HEK293T (cell line): Measurements from ENCODE around the gene SPATA21.

Source experiments
- CTCF ChIA-PET: fragments of 350-600 bp; formaldehyde crosslinking; extraction: SDS; loops from one replicate; lab custom pipeline; 2021; ENCODE audit warnings: antibody characterized with exemption, inconsistent platforms; lab: Yijun Ruan, JAX
- POLR2A ChIA-PET: fragments of 350-600 bp; formaldehyde crosslinking; extraction: SDS; loops from one replicate; lab custom pipeline; 2020; ENCODE audit warnings: antibody characterized with exemption, inconsistent platforms; lab: Yijun Ruan, JAX
- DNase-seq: peaks from one replicate; pipeline ENCODE4 v3.0.0; 2012; ENCODE audit warnings: mixed read lengths; ENCODE audit errors: extremely low spot score
- ARNT ChIP-seq: fragments of 450-650 bp; IDR thresholded peaks from 2 replicates; pipeline ENCODE4 v1.6.1; 2017; ENCODE audit warnings: mild to moderate bottlenecking
- BHLHE40 ChIP-seq: fragments of 450-650 bp; IDR thresholded peaks from 2 replicates; pipeline ENCODE4 v1.6.1; 2016; ENCODE audit warnings: mild to moderate bottlenecking, moderate library complexity, borderline replicate concordance
- CTBP1 ChIP-seq: fragments of 450-650 bp; IDR thresholded peaks from 2 replicates; pipeline ENCODE4 v1.6.1; 2016; ENCODE audit warnings: borderline replicate concordance
- ELF4 ChIP-seq: fragments of 450-650 bp; IDR thresholded peaks from 2 replicates; pipeline ENCODE4 v1.6.1; 2017; ENCODE audit warnings: antibody characterized with exemption
- FOXA1 ChIP-seq: fragments of 450-650 bp; IDR thresholded peaks from 2 replicates; pipeline ENCODE4 v1.6.1; 2016; ENCODE audit warnings: mild to moderate bottlenecking
- FOXK2 ChIP-seq: fragments of 450-650 bp; IDR thresholded peaks from 2 replicates; pipeline ENCODE4 v1.6.1; 2016; ENCODE audit warnings: mild to moderate bottlenecking
- FOXM1 ChIP-seq: fragments of 450-650 bp; IDR thresholded peaks from 2 replicates; pipeline ENCODE4 v1.6.1; 2017; ENCODE audit warnings: mild to moderate bottlenecking, borderline replicate concordance
- HDGF ChIP-seq: fragments of 450-650 bp; IDR thresholded peaks from 2 replicates; pipeline ENCODE4 v1.6.1; 2017; ENCODE audit warnings: antibody characterized with exemption, borderline replicate concordance
- L3MBTL2 ChIP-seq: fragments of 450-650 bp; conservative IDR thresholded peaks from 2 replicates; pipeline ENCODE4 v1.6.1; 2016; ENCODE audit warnings: mild to moderate bottlenecking
- LEF1 ChIP-seq: fragments of 450-650 bp; IDR thresholded peaks from 2 replicates; pipeline ENCODE4 v1.6.1; 2017; ENCODE audit warnings: mild to moderate bottlenecking, borderline replicate concordance
- NFRKB ChIP-seq: fragments of 450-650 bp; IDR thresholded peaks from 2 replicates; pipeline ENCODE4 v1.6.1; 2016; ENCODE audit warnings: mild to moderate bottlenecking, moderate library complexity
- PKNOX1 ChIP-seq: fragments of 450-650 bp; IDR thresholded peaks from 2 replicates; pipeline ENCODE4 v1.6.1; 2016
- SP1 ChIP-seq: fragments of 450-650 bp; IDR thresholded peaks from 2 replicates; pipeline ENCODE4 v1.6.1; 2017
- SUZ12 ChIP-seq: fragments of 450-650 bp; IDR thresholded peaks from 2 replicates; pipeline ENCODE4 v1.6.1; 2016; ENCODE audit warnings: mild to moderate bottlenecking
- TARDBP ChIP-seq: fragments of 450-650 bp; IDR thresholded peaks from 2 replicates; pipeline ENCODE4 v1.6.1; 2016
- ZNF384 ChIP-seq: fragments of 450-650 bp; IDR thresholded peaks from 2 replicates; pipeline ENCODE4 v1.6.1; 2016

SPATA21 gene

GRCh38 chr1:16385659-16386453 is 51.4 kb downstream of the SPATA21 start:
- POLR2A ChIA-PET: interaction anchor here (1.4 kb wide), 1 partner anchor 10 kb away, joined by 5 read pairs; no protein-coding TSS in a partner anchor
- no peak for DNase-seq
- CTCF ChIA-PET: no interaction called here
- TF ChIP-seq FOXM1: no peak
- no peak for TF ChIP-seq LEF1
- TF ChIP-seq FOXK2: no peak
- TF ChIP-seq NFRKB: no peak
- no peak for TF ChIP-seq SUZ12
- TF ChIP-seq HDGF: no peak
- TF ChIP-seq TARDBP: no peak

GRCh38 chr1:16383888-16384287 is 53.3 kb downstream of the SPATA21 start:
- ChIA-PET CTCF (no interaction called here), POLR2A (no interaction called here)
- DNase-seq: no peak
- TF ChIP-seq HDGF (no peak), SUZ12 (no peak), FOXK2 (no peak), PKNOX1 (no peak), FOXA1 (no peak), BHLHE40 (no peak), LEF1 (no peak), TARDBP (no peak)

GRCh38 chr1:16380868-16381267 is 56.4 kb downstream of the SPATA21 start:
- ChIA-PET CTCF (no interaction called here), POLR2A (interaction anchor here (1.5 kb wide), 1 partner anchor 20 kb away, joined by 4 read pairs; no protein-coding TSS in a partner anchor)
- DNase-seq: no peak
- no peak for TF ChIP-seq HDGF
- no peak for TF ChIP-seq FOXM1
- no peak for TF ChIP-seq ZNF384
- TF ChIP-seq TARDBP: no peak
- no peak for TF ChIP-seq FOXA1
- no peak for TF ChIP-seq PKNOX1
- no peak for TF ChIP-seq SP1
- TF ChIP-seq FOXK2: no peak
- TF ChIP-seq SUZ12: no peak
- no peak for TF ChIP-seq L3MBTL2
- TF ChIP-seq ELF4: no peak
- no peak for TF ChIP-seq CTBP1

- ChIA-PET CTCF (interaction anchor here (0.7 kb wide), 1 partner anchor 23 kb away, joined by 3 read pairs; no protein-coding TSS in a partner anchor), POLR2A (no interaction called here)
- TF ChIP-seq FOXA1: no peak
- TF ChIP-seq NFRKB: no peak
- no peak for TF ChIP-seq ZNF384
- no peak for TF ChIP-seq SP1
- no peak for TF ChIP-seq CTBP1
- TF ChIP-seq ARNT: no peak
- TF ChIP-seq L3MBTL2: no peak
- no peak for TF ChIP-seq TARDBP
- no peak for TF ChIP-seq BHLHE40
- no peak for TF ChIP-seq FOXK2
- no peak for TF ChIP-seq ELF4
- no peak for DNase-seq
These were observed 58.8 kb downstream of the SPATA21 start for GRCh38 chr1:16378443-16378842.

GRCh38 chr1:16376971-16377370 is 60.3 kb downstream of the SPATA21 start:
- ChIA-PET POLR2A (interaction anchor here (2.9 kb wide), 1 partner anchor 9 kb away, joined by 11 read pairs; the partner anchor contains the start of gene SZRD1), CTCF (no interaction called here)
- DNase-seq: no peak
- TF ChIP-seq TARDBP (no peak), LEF1 (no peak), PKNOX1 (no peak), SUZ12 (no peak), SP1 (no peak), BHLHE40 (no peak), FOXA1 (no peak), FOXM1 (no peak), FOXK2 (no peak), ARNT (no peak), CTBP1 (no peak), HDGF (no peak), NFRKB (no peak), ELF4 (no peak), L3MBTL2 (no peak), ZNF384 (no peak)

- ChIA-PET POLR2A (interaction anchor here (0.9 to 2.9 kb wide), 3 partner anchors 8 to 64 kb away, joined by 5 to 11 read pairs (median 5); partner anchors contain the start of genes NECAP2 and SZRD1), CTCF (no interaction called here)
- DNase-seq: no peak
- TF ChIP-seq SUZ12 (no peak), L3MBTL2 (no peak), ARNT (no peak), TARDBP (no peak), SP1 (no peak), PKNOX1 (no peak), FOXK2 (no peak), FOXM1 (no peak), HDGF (no peak), LEF1 (no peak), ELF4 (no peak), BHLHE40 (no peak)
These were observed 61.5 kb downstream of the SPATA21 start for GRCh38 chr1:16375521-16376340.
